AG09319 (cell line): ENCODE measurements around the gene MT1HL1.
"Not testable (repeated sequence)": the region's sequence is repeated elsewhere in the genome, so short reads cannot be mapped to it uniquely, and the experiment has no call there.

ENCODE experiments used
- DNase-seq: peaks from one replicate; pipeline ENCODE4 v3.0.0-alpha.2; 2010; ENCODE audit warnings: low read depth; ENCODE audit errors: extremely low read depth
- CTCF ChIP-seq: IDR thresholded peaks from 2 replicates; pipeline ENCODE4 v1.5.1; 2011; ENCODE audit warnings: low read depth, mild to moderate bottlenecking, inconsistent platforms, low read length, moderate library complexity

Gene MT1HL1

DNA sequence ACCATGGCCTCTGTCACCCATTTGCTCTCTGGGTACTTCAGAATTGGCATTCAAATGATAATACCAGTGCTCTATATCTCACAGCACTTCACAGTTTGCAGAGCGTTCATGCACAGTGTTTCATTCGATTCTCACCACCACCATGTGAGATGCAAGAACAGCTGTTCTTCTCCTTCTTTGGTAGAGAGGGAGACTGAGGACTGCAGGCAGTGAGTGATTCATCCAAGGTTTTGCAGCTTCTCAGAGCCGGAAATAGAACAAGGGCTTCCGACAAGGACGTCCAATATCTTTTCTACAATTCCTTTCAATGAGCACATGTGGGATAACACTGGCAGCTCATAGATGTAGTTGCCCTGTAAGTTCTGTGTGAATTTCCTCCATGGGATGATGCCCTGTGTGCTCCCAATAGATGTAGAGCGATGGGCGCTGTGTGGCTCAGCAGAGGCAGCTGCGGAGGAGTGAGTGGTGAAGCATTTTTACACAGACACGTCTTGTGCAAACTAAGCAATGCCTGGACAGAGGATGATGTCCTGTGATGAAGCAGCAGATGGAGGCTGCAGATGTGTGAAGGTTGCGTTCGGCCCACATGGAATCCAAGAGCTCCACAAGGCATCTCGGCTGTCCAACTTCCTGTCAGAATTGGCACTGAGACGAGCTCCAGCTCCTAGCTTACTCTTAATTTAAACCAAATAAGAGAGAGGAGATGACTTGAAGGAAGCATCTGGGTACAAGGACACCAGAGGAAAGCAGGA lies 24.9 kb downstream of the MT1HL1 start:
- TF ChIP-seq CTCF, result no peak
- DNase-seq, result no peak

GRCh38 chr1:236978740-236979139 lies 25.5 kb downstream of the MT1HL1 start:
- TF ChIP-seq CTCF, result no peak
- DNase-seq, result no peak

DNA sequence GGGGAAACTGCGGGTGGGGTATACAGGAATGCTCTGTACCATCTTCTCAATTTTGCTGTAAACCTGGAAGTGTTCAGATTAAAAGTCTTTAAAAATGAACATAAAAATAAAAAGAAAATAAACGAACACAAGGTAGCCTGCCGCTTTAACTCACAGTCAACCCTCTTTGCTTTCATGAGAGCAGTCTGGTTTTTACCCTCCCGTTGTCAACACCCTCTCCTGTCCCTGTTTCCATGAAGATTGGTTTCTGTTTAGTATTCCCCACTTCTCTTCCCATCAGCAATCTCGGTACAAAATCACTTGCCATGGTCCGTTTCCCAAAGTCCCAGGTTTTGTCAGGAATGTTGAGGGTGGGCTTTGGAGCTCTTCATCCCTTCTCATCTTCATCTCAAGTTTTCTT lies 28.8 kb downstream of the MT1HL1 start:
- TF ChIP-seq CTCF, result no peak
- no peak for DNase-seq

- not testable (repeated sequence) for DNase-seq
Measured at GRCh38 chr1:236974025-236974424, 30.2 kb downstream of the MT1HL1 start.

- TF ChIP-seq CTCF, result no peak
- DNase-seq, result no peak
Measured at GRCh38 chr1:236966636-236967035, 37.6 kb downstream of the MT1HL1 start.

DNA sequence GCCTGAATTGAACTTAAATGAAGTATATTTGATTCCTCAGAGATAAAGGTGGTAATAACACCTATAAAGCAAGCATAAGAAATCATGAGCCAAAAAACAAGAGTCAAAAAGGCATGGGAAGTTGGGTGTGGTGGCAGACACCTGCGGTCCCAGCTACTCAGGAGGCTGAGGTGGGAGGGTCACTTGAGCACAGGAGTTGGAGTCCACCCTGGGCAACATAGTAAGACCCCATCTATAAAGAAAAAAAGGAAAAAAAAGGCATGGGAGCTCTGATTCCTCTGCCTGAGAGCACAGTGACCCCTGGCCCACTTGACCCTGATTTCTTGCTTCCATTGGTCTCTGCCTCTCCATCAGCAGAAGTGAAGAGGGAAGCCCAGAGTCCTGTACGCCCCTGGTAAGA lies 40.3 kb downstream of the MT1HL1 start:
- no peak for DNase-seq
- TF ChIP-seq CTCF, result no peak

DNA sequence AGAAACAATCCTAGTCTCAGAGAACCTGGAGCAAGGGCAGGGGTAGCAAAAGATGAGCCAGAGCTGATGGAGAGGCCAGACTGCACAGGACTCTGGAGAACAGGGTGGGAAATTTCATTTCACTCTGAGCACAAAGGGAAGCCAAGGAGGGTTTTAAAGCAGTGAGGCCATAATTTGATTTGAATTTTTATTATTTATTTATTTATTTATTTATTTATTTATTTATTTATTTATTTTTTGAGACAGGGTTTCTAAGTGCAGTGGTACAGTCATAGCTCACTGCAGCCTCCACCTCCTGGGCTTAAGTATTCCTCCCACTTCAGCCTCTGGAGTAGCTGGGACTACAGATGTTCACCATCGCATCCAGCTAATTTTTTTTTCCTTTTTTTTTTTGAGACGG lies 45.1 kb downstream of the MT1HL1 start:
- TF ChIP-seq CTCF, result no peak
- DNase-seq, result no peak

DNA sequence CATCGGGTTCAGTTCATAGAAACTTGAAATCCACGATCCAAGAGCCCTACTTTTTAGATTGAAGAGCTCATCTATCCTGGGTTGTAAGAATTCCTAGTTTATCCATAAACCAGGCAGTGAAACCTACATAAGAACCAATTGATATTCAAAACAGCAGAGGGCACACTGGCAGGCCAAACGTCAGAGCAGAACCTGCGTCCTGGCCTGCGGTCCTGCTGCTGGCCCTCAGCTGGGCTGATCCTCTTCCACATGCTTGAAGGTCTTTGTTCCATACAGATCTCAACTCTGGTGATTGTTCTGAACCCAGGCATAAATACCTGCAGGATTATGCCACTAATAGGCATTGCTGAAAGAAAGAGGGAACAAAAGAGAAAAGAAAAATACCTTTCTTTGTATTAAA lies 47.0 kb downstream of the MT1HL1 start:
- TF ChIP-seq CTCF, result no peak

More for the DNA sequence above, 47.0 kb downstream of the MT1HL1 start:
- no peak for DNase-seq
